ENCODE measurements around the gene P2RX7. TPM values are rescaled to one million over a fixed set of nuclear protein-coding genes. Genes with fewer than 3 reads are reported as not detected.

Gene P2RX7
- total and polyA plus RNA-seq, 2 donors (not counting 3 experiments of a cell fraction or from before 2014, with no cell fraction given), result 1.3 to 8.1 TPM

DNA sequence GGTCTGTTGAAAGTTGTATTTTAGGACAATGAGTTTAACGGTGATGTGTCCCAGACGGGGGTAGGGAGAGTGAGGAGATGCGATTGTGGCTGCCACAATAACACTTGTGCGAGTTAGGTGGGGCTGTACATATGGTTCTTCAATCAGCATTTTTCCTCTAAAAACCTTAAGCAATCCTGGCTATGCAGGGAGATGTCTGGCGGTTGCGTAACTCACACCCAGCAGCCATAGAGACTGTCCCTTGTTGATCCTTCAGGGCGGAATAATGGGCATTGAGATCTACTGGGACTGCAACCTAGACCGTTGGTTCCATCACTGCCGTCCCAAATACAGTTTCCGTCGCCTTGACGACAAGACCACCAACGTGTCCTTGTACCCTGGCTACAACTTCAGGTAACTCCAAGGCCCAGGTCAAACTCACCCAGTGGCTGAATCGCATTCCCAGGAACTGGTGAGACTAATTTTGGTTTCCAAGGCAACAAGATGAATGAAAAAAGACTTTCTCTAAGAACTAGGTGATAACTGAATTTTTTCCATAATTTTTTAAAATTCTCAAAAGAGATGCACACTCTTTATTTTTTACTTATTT lies 34.6 kb downstream of the P2RX7 start:
- POLR2A ChIA-PET, result no interaction called here
- dilution Hi-C loops (cut with MboI; ENCODE audit: extremely low pct_ligation_motif_present, low sequenced_read_pairs) (no loop called here), intact Hi-C loops (cut with micrococcal nuclease) (no loop called here)
- no peak for DNase-seq (ENCODE audit: low read depth, low spot score)
- no TSS peak for BruUV-seq (replicated peaks)
- Histone ChIP-seq H3K4me2 (ENCODE audit: insufficient read depth, low read length) (no peak overlapping the region), H3K36me3 (ENCODE audit: control insufficient read depth in 2 of 2, extremely low read depth in 1 of 2, insufficient read depth in 2 of 2, low read length in 2 of 2) (no peaks in the 10 kb centered on the region), H3K27ac (ENCODE audit: insufficient read depth, low read depth, low read length) (no peak overlapping the region), H3K79me2 (ENCODE audit: control insufficient read depth, insufficient read depth, low read length) (no peaks in the 10 kb centered on the region), H4K20me1 (replicated peaks; ENCODE audit: control insufficient read depth, extremely low read depth, insufficient read depth, low read length) (no peaks in the 10 kb centered on the region), H3K9me3 (replicated peaks; ENCODE audit: control insufficient read depth, insufficient read depth, low read length) (no peaks in the 10 kb centered on the region), H3K4me3 (replicated peaks in 1 of 3; ENCODE audit: insufficient read depth in 1 of 3, low read depth in 1 of 3, low read length in 3 of 3) (no peak overlapping the region), H3K9ac (replicated peaks; ENCODE audit: extremely low read depth, insufficient read depth, low read length) (no peak overlapping the region), H3K27me3 (ENCODE audit: control insufficient read depth in 2 of 2, insufficient read depth in 2 of 2, low read length in 2 of 2) (no peaks in the 10 kb centered on the region), H2AFZ (ENCODE audit: low read depth, low read length) (no peak overlapping the region), H3K9me1 (replicated peaks; ENCODE audit: control insufficient read depth, extremely low read depth, insufficient read depth, low read length) (no peaks in the 10 kb centered on the region), H3K4me1 (ENCODE audit: control insufficient read depth, extremely low read depth, insufficient read depth, low read length) (peaks cover 11% of the 10 kb centered on the region)
- FAIRE-seq, result no peak
- CTCF ChIA-PET, result interaction anchor here (1.0 kb wide), 1 partner anchor 8 kb away, joined by 3 read pairs; no protein-coding TSS in a partner anchor
- TF ChIP-seq CTCF (IDR thresholded peaks at IDR 0.05; ENCODE audit: extremely low read depth in 1 of 2, insufficient read depth in 1 of 2, low read depth in 1 of 2, low read length in 2 of 2) (no peak), FOS (IDR thresholded peaks at IDR 0.05; ENCODE audit: borderline replicate concordance, insufficient read depth, low read length) (no peak), GATA2 (IDR thresholded peaks at IDR 0.05; ENCODE audit: insufficient read depth, insufficient read length, low read depth, low read length) (no peak)

DNA sequence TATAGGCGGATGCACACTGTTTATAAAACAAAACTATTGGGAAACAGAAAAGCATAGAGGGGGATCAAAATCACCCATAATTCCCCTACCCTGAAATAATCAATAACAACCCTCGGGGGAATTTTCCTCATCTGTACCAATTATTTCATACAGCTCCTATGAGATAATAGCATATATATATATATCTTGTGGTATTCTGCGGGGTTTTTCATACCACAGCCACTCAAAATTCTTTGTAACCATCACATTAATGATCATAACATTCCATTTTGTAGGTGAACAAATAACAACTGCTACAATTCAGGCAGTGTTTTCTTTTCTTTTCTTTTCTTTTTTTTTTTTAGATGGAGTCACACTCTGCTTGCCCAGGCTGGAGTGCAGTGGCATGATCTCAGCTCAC lies 35.3 kb downstream of the P2RX7 start:
- Histone ChIP-seq H3K4me2 (ENCODE audit: insufficient read depth, low read length) (no peak overlapping the region), H3K4me1 (ENCODE audit: control insufficient read depth, extremely low read depth, insufficient read depth, low read length) (peaks cover 11% of the 10 kb centered on the region), H3K4me3 (replicated peaks in 1 of 3; ENCODE audit: insufficient read depth in 1 of 3, low read depth in 1 of 3, low read length in 3 of 3) (no peak overlapping the region), H3K27me3 (ENCODE audit: control insufficient read depth in 2 of 2, insufficient read depth in 2 of 2, low read length in 2 of 2) (no peaks in the 10 kb centered on the region), H2AFZ (ENCODE audit: low read depth, low read length) (no peak overlapping the region), H4K20me1 (replicated peaks; ENCODE audit: control insufficient read depth, extremely low read depth, insufficient read depth, low read length) (no peaks in the 10 kb centered on the region), H3K27ac (ENCODE audit: insufficient read depth, low read depth, low read length) (no peak overlapping the region), H3K9me1 (replicated peaks; ENCODE audit: control insufficient read depth, extremely low read depth, insufficient read depth, low read length) (no peaks in the 10 kb centered on the region), H3K79me2 (ENCODE audit: control insufficient read depth, insufficient read depth, low read length) (no peaks in the 10 kb centered on the region), H3K9ac (replicated peaks; ENCODE audit: extremely low read depth, insufficient read depth, low read length) (no peak overlapping the region), H3K9me3 (replicated peaks; ENCODE audit: control insufficient read depth, insufficient read depth, low read length) (no peaks in the 10 kb centered on the region), H3K36me3 (ENCODE audit: control insufficient read depth in 2 of 2, extremely low read depth in 1 of 2, insufficient read depth in 2 of 2, low read length in 2 of 2) (no peaks in the 10 kb centered on the region)
- FAIRE-seq (no peak), DNase-seq (ENCODE audit: low read depth, low spot score) (no peak)
- ChIA-PET POLR2A (no interaction called here), CTCF (interaction anchor here (1.0 kb wide), 1 partner anchor 8 kb away, joined by 3 read pairs; no protein-coding TSS in a partner anchor)
- no TSS peak for BruUV-seq (replicated peaks)
- intact Hi-C loops (cut with micrococcal nuclease), result no loop called here
- dilution Hi-C loops (cut with MboI; ENCODE audit: extremely low pct_ligation_motif_present, low sequenced_read_pairs), result no loop called here
- TF ChIP-seq JUN (IDR thresholded peaks at IDR 0.05; ENCODE audit: borderline replicate concordance, insufficient read depth, insufficient read length, low read depth) (no peak), POLR2AphosphoS5 (IDR thresholded peaks at IDR 0.05; ENCODE audit: insufficient read depth, low read depth, low read length) (no peak), CTCF (IDR thresholded peaks at IDR 0.05; ENCODE audit: extremely low read depth in 1 of 2, insufficient read depth in 1 of 2, low read depth in 1 of 2, low read length in 2 of 2) (no peak), MYC (IDR thresholded peaks at IDR 0.05; ENCODE audit: low read depth, low read length) (no peak), POLR2A (IDR thresholded peaks at IDR 0.05; ENCODE audit: low read depth, low read length) (no peak), EZH2 (IDR thresholded peaks at IDR 0.05; ENCODE audit: borderline replicate concordance, low read depth, low read length, severe bottlenecking) (no peak), FOS (IDR thresholded peaks at IDR 0.05; ENCODE audit: borderline replicate concordance, insufficient read depth, low read length) (no peak), GATA2 (IDR thresholded peaks at IDR 0.05; ENCODE audit: insufficient read depth, insufficient read length, low read depth, low read length) (no peak)
- TF ChIP-seq, protein P1, sequence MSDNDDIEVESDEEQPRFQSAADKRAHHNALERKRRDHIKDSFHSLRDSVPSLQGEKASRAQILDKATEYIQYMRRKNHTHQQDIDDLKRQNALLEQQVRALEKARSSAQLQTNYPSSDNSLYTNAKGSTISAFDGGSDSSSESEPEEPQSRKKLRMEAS (IDR thresholded peaks at IDR 0.05; ENCODE audit: insufficient read depth, insufficient read length), result no peak

All from endothelial cell of umbilical vein (primary cell).